Measurements from ENCODE around the gene C17orf50. TPM values are rescaled to one million over a fixed set of nuclear protein-coding genes. Genes with fewer than 3 reads are reported as not detected.
A peak's percentile ranks its signal among the peaks of the same experiment; 100 is the strongest.

Gene C17orf50
- total RNA-seq, 1 experiment from 2014 or later, result not detected

- no peaks in the 10 kb centered on the region for H3F3A ChIP-seq (ENCODE audit: low read length, unreplicated experiment)
- H3K36me3 ChIP-seq (ENCODE audit: low read depth, low read length), result no peaks in the 10 kb centered on the region; the same call in 1 of the 2 replicates
- intact Hi-C loops (cut with micrococcal nuclease), result no loop called here
- ChIA-PET CTCF (interaction anchor here (1.0 to 2.1 kb wide), 2 partner anchors 15 to 42 kb away, joined by 3 to 11 read pairs; partner anchors contain the start of gene TAF15), POLR2A (ENCODE audit: unreplicated experiment) (no interaction called here)
- no peaks in the 10 kb centered on the region for H4K20me1 ChIP-seq (ENCODE audit: low read length)
- H3K4me2 ChIP-seq (ENCODE audit: low read length), result no peak overlapping the region
- H3K9ac ChIP-seq (ENCODE audit: low read length), result no peak overlapping the region
- no peak overlapping the region for H3K27ac ChIP-seq (ENCODE audit: low read length)
- H3K27me3 ChIP-seq (ENCODE audit: low read length), result no peaks in the 10 kb centered on the region
- H2AFZ ChIP-seq (ENCODE audit: low read length), result no peak overlapping the region
- 0 out of 2 replicates have a peak, but pooled peaks cover 3% of the 10 kb centered on the region for H3K4me1 ChIP-seq (ENCODE audit: insufficient read depth, low read length)
- TF ChIP-seq EZH2 (IDR thresholded peaks at IDR 0.05; ENCODE audit: low read length, unreplicated experiment) (no peak), CTCF (conservative IDR thresholded peaks at IDR 0.05; ENCODE audit: low read depth, low read length) (no peak), EZH2phosphoT487 (IDR thresholded peaks at IDR 0.05; ENCODE audit: borderline replicate concordance, low read length) (no peak)
- no peak overlapping the region for H3K4me3 ChIP-seq (ENCODE audit: low read length)
- no TSS peak for BruUV-seq (replicated peaks)
- DNase-seq (no peak), ATAC-seq (no peak)
- H3K9me2 ChIP-seq (replicated peaks; ENCODE audit: low read length), result no peaks in the 10 kb centered on the region
- H3K79me2 ChIP-seq (ENCODE audit: low read length), result no peaks in the 10 kb centered on the region
- no peaks in the 10 kb centered on the region for H3K9me3 ChIP-seq (ENCODE audit: low read length)
Observed at GRCh38 chr17:35766489-35766877, 5.8 kb downstream of the C17orf50 start.

GRCh38 chr17:35766903-35767510 lies 6.3 kb downstream of the C17orf50 start:
- Histone ChIP-seq H2AFZ (ENCODE audit: low read length) (no peak overlapping the region), H3K9me2 (replicated peaks; ENCODE audit: low read length) (no peaks in the 10 kb centered on the region), H3K27me3 (ENCODE audit: low read length) (no peaks in the 10 kb centered on the region), H4K20me1 (ENCODE audit: low read length) (no peaks in the 10 kb centered on the region), H3K4me1 (ENCODE audit: insufficient read depth, low read length) (0 out of 2 replicates have a peak, but pooled peaks cover 3% of the 10 kb centered on the region), H3K4me2 (ENCODE audit: low read length) (no peak overlapping the region), H3K27ac (ENCODE audit: low read length) (no peak overlapping the region), H3K9me3 (ENCODE audit: low read length) (no peaks in the 10 kb centered on the region), H3F3A (ENCODE audit: low read length, unreplicated experiment) (no peaks in the 10 kb centered on the region), H3K79me2 (ENCODE audit: low read length) (no peaks in the 10 kb centered on the region), H3K9ac (ENCODE audit: low read length) (no peak overlapping the region), H3K4me3 (ENCODE audit: low read length) (no peak overlapping the region), H3K36me3 (ENCODE audit: low read depth, low read length) (no peaks in the 10 kb centered on the region; the same call in 1 of the 2 replicates)
- ChIA-PET POLR2A (ENCODE audit: unreplicated experiment) (no interaction called here), CTCF (interaction anchor here (0.6 to 2.1 kb wide), 3 partner anchors 14 to 42 kb away, joined by 3 to 11 read pairs (median 3); partner anchors contain the start of gene TAF15)
- DNase-seq, result peak; percentile 61
- ATAC-seq, result no peak
- TF ChIP-seq CTCF (conservative IDR thresholded peaks at IDR 0.05; ENCODE audit: low read depth, low read length), result peak; percentile 71
- TF ChIP-seq EZH2phosphoT487 (IDR thresholded peaks at IDR 0.05; ENCODE audit: borderline replicate concordance, low read length), result no peak
- BruUV-seq (replicated peaks), result no TSS peak
- intact Hi-C loops (cut with micrococcal nuclease), result loop anchor here (1.0 kb wide), 1 partner anchor 37 kb away; no protein-coding TSS in a partner anchor

GRCh38 chr17:35768797-35769196 lies 8.1 kb downstream of the C17orf50 start:
- no peak for TF ChIP-seq EZH2phosphoT487 (IDR thresholded peaks at IDR 0.05; ENCODE audit: borderline replicate concordance, low read length)
- no peak for TF ChIP-seq CTCF (conservative IDR thresholded peaks at IDR 0.05; ENCODE audit: low read depth, low read length)
- TF ChIP-seq EZH2 (IDR thresholded peaks at IDR 0.05; ENCODE audit: low read length, unreplicated experiment), result no peak
- Histone ChIP-seq H3K9ac (ENCODE audit: low read length) (no peak overlapping the region), H3K27me3 (ENCODE audit: low read length) (no peaks in the 10 kb centered on the region), H3K4me3 (ENCODE audit: low read length) (no peak overlapping the region), H3K36me3 (ENCODE audit: low read depth, low read length) (no peaks in the 10 kb centered on the region; the same call in 1 of the 2 replicates), H3F3A (ENCODE audit: low read length, unreplicated experiment) (no peaks in the 10 kb centered on the region), H3K4me1 (ENCODE audit: insufficient read depth, low read length) (0 out of 2 replicates have a peak, but pooled peaks cover 3% of the 10 kb centered on the region), H3K27ac (ENCODE audit: low read length) (no peak overlapping the region), H2AFZ (ENCODE audit: low read length) (no peak overlapping the region), H4K20me1 (ENCODE audit: low read length) (no peaks in the 10 kb centered on the region), H3K9me2 (replicated peaks; ENCODE audit: low read length) (no peaks in the 10 kb centered on the region), H3K9me3 (ENCODE audit: low read length) (no peaks in the 10 kb centered on the region), H3K4me2 (ENCODE audit: low read length) (no peak overlapping the region), H3K79me2 (ENCODE audit: low read length) (no peaks in the 10 kb centered on the region)
- ChIA-PET CTCF (no interaction called here), POLR2A (ENCODE audit: unreplicated experiment) (no interaction called here)
- DNase-seq (no peak), ATAC-seq (no peak)
- intact Hi-C loops (cut with micrococcal nuclease), result no loop called here
- no TSS peak for BruUV-seq (replicated peaks)

All from PC-3 (cell line).